NCI-H1092 (cell line): ENCODE results near the gene LENG9.
A peak's percentile ranks its signal among the peaks of the same experiment; 100 is the strongest.
"Not testable (repeated sequence)": the region's sequence is repeated elsewhere in the genome, so short reads cannot be mapped to it uniquely, and the experiment has no call there.

ENCODE experiments used
- DNase-seq: peaks from one replicate; lab custom pipeline; 2025; lab: John Stamatoyannopoulos, UW

The LENG9 gene

GRCh38 chr19:54478677-54479266 is 15.2 kb upstream of the LENG9 start:
- peak; percentile 11 for DNase-seq

GRCh38 chr19:54477650-54478049 is 14.1 kb upstream of the LENG9 start:
- DNase-seq = no peak

DNA sequence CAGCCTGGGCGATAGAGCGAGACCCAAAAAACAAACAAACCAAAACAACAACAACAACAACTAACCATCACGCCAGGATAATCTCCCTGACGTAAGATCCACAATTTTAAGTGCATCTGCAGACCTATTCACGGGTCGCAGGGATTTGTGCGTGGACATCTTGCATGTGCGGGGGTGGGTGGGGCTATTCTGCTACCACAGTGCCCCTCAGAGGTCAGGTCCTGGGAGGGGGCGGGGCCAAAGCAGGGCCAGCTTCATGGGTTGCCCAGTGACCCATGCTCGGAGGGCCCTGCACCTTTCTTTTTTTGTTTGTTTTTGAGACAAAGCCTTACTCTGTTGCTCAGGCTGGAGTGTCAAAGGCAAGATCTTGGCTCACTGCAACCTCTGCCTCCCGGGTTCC is 12.1 kb upstream of the LENG9 start:
- DNase-seq = no peak

DNA sequence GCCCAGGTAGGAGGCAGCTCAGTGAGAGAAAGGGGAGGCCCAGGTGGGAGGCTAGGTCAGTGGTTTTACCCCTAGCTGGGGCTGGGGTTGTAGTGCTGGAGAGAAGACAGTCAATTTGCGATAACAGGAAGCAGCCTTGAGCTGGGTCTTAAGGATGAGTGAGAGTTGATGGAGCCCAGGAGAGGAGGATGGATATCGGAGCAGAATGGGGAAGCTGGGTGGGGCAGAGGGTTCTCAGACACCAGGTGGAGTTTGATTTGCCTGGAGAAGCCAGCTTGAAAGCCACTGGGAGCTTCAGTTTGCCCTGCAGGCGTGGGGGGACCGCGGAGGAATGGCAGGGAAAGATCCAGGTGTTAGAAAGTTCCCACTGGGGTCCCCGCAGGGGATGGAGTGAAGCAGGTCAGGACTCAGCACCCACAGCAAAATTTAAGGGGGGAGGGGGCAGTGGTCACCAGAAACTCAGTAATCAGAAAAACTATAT is 10.4 kb upstream of the LENG9 start:
- DNase-seq = no peak

DNA sequence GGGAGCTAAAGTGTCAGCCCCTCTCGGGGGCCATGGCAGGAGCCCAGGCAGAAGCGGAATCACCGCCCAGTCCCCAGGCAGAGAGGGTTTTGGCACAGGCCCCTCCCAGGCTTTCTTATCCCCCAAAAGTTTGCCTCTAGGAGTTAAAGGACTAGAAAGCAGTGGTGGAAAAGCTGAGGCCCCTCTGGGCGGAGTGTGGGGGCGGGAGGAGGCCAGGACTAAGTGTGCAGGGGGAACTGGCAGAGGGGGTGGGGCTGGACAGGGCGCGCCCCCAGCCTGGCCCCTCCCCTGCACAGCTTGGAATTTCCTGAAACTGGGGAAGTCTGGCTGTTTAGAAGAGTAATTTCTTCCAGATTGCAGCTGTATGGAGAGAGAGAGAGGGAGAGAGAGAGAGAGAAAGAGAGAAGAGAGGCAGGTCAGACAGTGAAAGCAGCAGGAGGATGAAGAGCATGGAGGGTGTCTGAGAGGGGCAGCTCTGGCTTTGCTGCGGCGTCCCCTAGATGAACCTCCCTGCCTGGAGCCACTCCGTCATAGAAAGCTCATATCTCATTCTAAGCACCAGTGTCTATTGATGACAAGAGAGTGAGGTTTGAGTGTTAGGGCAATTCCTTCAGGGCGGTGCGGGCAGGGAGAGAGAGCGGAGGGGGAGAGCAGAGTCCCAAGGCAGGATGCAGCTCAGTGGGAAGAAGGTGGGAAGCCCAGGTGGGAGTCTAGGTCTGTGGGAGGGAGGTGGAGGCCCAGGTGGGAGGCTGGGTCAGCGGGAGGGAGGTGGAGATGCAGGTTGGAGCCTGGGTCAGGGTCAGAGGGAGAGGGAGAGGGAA is 9.7 kb upstream of the LENG9 start, which contains the start of gene CDC42EP5:
Gene CDC42EP5 (minus strand): TSS at position 226 of the 821 bp plus-strand sequence. CDS start 7,749 bp downstream, outside the sequence.
- no peak for DNase-seq

- no peak for DNase-seq
Observed at GRCh38 chr19:54470991-54471782, 7.6 kb upstream of the LENG9 start.

GRCh38 chr19:54470276-54470887 is 6.8 kb upstream of the LENG9 start:
- DNase-seq = no peak

GRCh38 chr19:54469496-54469934 is 5.9 kb upstream of the LENG9 start:
- no peak for DNase-seq

- not testable (repeated sequence) for DNase-seq
Observed at GRCh38 chr19:54466110-54466480, 2.5 kb upstream of the LENG9 start.

DNA sequence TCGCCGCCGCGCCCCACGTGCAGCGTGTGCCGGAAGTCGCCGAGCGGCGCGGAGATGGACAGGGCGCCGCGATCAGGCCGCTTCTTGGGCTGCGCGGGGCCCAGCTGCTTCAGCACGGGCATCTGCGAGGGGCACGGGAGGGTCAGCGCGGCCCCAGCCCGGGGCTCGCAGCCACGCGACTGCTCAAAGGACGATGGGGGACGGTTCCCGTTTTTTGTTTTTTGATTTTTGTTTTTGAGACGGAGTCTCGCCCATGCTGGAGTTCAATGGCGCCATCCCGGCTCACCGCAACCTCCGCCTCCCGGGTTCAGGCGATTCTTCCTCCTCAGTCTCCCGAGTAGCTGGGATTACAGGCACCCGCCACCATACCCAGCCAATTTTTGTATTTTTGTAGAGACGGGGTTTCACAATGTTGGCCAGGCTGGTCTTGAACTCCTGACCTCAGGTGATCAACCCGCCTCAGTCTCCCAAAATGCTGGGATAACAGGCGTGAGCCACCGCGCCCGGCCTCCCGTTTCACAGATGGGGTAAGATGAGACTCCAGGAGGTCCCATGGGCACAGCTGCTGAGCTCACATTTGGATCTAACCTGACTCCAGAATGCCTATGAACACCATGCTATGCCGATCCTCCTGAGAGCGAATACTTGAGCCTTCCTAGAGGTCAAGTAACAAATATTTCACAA is 2.0 kb upstream of the LENG9 start:
- DNase-seq = no peak

- no peak for DNase-seq
Observed at GRCh38 chr19:54464630-54465425, 1.2 kb upstream of the LENG9 start.

DNA sequence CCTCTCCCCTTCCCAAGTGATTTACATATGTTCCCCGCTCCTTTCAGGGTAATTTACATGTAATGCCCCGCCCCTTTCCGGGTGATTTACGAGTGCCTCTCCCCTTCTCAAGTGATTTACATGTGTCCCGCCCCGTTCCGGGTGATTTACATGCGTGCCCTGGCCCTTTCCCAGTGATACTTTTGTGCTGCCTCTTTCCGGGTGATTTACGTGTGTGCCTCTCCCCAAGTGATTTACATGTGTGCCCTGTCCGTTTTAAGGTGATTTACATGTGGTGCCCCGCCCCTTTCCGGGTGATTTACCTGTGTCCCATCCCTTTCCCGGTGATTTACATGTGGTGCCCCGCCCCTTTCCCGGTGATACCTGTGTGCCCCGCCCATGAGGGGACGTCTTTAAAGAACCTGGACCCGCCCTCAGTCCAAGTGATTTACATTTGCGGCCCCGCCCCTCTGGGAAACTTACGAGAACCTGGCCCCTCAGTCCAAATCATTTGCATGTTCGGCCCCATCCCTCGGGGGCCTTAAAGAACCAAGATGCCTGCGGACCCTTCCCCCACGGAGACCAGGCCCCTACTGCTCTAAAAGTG is 559 bp upstream of the LENG9 start:
- peak; percentile 44 for DNase-seq

DNA sequence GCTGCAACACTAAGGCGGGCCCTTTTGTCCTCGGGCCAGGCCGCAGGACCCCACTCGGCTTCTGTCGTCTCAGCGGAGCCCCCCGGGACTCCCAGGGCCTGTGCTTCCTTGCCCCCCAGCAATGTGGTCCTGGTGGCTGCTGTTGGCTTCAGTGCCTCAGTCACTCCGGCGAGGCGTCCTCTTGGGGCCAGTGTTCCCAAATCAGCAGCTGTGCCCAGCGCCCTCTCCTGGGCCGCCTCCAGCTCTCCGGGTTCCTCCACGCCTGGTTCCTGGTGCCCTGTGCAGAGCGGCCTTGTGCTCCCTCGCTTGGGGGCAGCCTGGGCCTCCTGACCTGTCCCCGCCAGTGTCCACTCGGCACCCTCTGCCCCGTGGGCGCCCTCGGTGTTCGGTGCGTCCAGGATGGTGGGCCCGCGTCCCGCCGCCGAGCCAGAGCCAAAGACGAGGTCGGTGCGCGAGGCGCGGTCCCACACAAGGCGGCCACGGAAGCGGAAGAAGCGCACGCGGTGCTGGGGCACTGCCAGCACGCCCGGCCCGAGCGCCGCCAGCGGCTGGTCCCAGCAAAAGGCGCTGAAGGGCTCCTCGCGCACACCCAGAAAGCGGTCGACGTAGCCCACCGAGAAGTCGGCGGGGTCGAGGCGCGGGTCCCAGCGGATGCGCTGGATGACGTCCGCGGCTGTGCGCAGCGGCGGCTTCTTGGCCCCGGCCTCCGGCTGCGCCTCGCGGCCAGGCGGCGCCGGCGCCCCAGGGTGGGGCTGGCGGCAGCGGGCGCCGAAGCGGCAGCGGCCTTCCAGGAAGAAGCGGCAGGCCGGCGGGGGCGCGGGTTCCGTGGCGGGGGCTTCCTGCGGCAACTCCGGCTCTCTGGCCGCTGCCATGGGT is 685 bp downstream of the LENG9 start:
- no peak for DNase-seq

DNA sequence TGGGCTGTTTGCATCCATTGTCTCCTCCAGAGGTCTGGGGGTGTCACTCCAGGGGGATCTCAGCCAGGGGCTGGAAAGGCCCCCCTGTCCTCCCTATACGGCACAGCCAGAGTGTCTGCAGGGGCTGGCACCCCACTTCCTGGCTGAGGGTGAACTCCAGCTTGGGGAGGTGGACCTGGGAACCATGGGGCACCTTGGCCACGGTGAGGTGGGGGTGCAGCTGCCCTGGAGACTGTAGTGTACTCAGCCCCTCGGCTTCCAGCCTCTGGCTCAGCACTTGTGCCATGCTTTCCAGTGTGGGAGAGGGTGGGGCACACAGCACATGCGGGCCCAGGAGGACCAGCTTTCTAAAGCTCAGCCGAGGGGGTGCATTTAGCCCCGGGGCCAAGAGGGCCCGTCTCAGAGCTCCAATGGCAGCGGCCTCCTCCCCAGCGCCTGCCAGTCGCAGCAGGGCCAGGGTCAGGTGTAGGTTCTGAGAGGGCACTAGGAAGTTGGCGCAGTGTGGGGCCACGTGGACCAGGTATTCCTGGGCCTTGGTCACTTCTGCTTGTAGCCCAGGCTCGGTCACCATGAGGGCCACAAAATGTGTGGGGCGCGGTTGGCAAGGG is 1.4 kb downstream of the LENG9 start:
- no peak for DNase-seq

DNA sequence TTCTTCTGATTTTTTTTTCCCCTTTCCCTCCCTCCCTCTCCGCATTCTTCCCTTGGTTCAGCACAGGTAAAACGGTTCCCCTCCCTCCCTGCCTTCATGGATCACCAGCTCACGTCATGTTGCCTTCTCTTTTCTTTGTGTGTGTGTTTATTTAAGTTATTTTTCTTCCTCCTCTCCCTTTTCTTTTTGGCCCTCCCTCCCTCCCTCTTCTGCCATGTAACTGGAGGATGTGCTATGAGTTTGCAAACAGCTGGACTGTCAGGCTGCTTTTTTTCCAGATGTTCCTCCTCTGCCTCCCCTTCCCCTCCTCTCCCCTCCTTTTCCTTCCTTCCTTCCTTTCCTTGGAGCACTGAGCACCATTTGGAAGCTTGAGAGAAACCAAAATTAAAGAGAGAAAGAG is 2.0 kb downstream of the LENG9 start:
- no peak for DNase-seq

GRCh38 chr19:54461210-54461609 is 2.4 kb downstream of the LENG9 start:
- DNase-seq = no peak

- no peak for DNase-seq
Observed at GRCh38 chr19:54460230-54461005, 3.2 kb downstream of the LENG9 start.
